ENCODE data around the gene ACTL7B.
A peak's percentile ranks its signal among the peaks of the same experiment; 100 is the strongest.
"Not testable (repeated sequence)": the region's sequence is repeated elsewhere in the genome, so short reads cannot be mapped to it uniquely, and the experiment has no call there.

Gene ACTL7B, protein sequence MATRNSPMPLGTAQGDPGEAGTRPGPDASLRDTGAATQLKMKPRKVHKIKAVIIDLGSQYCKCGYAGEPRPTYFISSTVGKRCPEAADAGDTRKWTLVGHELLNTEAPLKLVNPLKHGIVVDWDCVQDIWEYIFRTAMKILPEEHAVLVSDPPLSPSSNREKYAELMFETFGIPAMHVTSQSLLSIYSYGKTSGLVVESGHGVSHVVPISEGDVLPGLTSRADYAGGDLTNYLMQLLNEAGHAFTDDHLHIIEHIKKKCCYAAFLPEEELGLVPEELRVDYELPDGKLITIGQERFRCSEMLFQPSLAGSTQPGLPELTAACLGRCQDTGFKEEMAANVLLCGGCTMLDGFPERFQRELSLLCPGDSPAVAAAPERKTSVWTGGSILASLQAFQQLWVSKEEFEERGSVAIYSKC
- 0 to 0.55 (median 0) reads per million in 17 experiments for total RNA-seq

DNA sequence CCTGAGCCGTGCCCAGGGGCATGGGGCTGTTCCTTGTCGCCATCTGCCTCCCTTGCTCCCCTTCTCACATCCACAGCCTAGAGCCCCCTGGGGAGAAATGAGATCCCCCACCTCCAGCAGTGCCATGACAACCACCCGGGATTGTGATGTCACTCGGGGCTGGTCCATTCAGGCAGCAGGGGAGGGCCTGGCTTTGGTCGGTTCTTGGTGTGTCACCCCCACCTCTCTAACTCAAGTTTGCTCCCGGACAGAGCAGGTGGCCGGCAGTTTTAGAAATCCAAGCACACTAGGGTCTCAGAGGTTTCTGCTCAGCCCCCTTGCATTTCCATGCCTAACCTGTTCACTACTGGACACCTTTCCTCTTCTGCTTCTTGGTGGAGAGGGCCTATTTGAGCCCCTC, at the start of gene ACTL7B:
Gene ACTL7B, minus strand, starts transcription at position 99 of the 400 bp plus-strand sequence. Its CDS starts 56 bp downstream, at position 43.
- DNase-seq = no peak

DNA sequence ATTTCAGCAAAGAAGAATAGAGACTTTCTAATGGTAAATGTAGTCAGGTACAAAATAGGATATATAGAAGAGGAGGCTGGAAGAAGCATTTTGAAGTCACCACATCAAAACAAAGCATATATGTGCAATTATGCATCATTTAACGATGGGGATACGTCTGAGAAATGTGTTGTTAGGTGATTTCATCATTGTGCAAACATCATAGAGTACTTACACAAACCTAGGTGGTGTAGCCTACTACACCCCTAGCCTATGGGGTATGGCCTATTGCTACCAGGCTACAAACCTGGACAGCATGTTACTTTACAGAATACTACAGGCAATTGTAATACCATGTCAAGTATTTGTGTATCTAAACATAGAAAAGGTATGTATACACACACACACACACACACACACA, 49.7 kb upstream of the ACTL7B start:
- no peak for DNase-seq

DNA sequence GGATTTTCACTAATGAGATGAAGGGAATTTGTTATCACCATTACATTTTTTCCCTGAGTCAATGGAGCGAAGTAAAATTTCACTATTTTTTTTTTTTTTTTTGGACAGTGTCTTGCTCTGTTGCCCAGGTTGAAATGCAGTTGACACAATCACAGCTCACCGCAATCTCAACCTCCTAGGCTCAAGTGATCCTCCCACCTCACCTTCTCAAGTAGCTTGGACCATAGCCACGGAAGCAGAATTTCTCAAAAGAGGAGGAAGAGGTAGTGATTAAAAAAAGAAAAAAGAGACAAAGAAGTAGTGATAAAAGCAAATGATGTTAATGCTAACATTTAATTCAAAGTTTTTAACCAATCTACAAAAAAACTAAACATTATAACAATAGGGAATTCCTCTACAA, 48.4 kb upstream of the ACTL7B start:
- no peak for DNase-seq

DNA sequence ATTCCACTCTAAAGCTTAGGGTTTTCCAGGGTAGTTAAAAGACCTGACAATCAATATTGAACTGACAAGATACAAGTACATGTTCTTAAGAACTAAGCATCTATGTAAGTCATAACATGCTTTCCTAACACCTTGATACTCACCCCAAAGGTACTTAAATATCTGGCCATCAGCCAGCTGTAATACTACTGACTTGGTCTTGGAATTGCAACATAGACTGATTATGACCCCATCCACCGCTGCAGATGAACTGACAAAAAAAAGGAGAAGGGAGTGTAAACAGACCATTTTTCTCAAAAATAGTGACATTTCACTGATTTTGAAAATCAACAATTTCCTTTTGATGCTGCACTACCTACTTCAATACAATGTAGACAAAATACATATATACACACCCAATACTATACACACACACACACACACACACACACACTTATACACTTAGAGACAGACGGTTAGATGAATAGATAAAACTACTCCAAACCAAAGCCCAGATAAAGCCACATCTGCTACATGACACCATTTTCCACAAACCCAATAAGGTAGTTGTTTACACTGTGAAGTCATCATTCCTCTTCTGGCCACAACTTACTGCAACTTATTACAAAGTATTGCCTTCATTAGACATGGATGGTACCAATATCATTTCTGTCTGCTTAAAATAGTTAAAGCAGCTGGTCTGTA, 47.8 kb upstream of the ACTL7B start:
- no peak for DNase-seq

DNA sequence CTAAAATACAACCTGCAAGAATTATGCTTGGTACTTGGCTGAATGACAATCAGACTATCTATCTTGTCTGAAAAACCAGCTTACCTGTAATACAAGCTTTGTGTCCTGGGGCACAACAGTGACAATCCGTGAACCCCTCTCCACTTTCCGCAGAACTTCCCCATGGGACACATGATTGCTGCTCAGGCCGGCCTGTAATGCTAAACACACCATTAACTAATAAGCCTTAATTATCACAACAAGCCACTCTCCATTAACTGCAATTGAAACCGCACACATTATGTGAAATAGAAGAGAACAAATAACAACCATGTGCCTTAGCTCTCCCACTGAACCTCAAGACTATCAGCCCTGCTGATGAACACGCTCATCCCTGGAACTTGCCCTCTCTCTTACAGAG, 44.4 kb upstream of the ACTL7B start:
- DNase-seq = no peak

DNA sequence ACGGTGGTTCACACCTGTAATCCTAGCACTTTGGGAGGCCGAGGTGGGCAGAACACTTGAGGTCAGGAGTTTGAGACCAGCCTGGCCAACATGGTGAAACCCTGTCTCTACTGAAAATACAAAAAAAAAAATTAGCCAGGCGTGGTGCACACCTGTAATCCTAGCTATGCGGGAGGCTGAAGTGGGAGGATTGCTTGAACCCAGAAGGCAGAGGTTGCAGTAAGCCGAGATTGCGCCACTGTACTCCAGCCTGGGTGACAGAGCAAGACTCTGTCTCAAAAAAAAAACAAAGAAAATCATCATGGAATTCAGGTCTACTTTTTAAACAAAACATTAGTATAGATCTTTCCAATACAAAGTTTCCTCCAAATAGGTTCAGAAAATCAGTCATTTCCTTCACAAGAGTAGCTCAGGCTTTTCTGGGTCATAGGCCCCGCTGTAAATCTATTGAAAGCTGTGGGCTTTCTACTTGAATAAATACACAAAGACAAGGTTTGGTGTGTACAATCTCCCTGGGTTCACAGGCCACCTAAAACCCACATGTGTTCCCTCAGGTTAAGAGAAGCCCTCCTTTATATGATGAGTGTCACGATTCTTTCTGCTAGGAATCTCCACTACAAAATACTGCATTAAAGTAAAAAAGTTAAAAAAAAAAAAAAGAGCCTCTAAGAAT, 43.4 kb upstream of the ACTL7B start:
- DNase-seq = not testable (repeated sequence)

DNA sequence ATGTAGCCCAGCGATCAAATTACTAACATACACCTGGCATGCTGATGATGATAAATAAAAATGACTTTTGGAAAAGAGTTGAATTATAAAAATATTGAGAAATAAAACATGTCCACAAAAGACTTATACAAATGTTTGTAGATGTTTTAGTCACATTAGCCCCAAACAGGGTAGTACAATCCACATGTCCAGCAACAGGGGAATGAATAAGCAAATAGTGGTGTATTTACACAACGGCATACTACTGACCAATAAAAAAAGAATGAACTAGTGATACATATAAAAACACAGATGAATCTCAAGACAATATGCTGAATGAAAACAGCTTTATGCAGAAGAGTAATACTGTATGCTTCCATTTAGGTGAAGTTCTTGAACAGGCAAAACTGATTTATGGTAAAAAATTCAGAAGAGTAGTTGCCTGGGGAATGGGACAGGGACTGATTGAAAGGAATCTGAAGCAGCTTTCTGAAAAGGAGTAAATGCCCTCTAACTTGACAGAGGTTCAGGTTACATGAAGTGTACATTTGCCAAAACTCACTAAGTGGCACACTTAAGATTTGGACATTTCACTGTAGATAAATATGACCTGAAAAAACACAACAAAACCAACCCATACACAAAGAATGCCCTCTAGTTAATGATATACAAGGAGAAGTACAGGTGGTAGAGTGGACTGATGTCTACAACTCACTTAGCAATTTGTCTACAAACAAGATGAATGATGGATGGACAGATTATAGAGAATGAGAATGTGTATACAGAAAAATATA, 41.7 kb upstream of the ACTL7B start:
- DNase-seq = no peak

DNA sequence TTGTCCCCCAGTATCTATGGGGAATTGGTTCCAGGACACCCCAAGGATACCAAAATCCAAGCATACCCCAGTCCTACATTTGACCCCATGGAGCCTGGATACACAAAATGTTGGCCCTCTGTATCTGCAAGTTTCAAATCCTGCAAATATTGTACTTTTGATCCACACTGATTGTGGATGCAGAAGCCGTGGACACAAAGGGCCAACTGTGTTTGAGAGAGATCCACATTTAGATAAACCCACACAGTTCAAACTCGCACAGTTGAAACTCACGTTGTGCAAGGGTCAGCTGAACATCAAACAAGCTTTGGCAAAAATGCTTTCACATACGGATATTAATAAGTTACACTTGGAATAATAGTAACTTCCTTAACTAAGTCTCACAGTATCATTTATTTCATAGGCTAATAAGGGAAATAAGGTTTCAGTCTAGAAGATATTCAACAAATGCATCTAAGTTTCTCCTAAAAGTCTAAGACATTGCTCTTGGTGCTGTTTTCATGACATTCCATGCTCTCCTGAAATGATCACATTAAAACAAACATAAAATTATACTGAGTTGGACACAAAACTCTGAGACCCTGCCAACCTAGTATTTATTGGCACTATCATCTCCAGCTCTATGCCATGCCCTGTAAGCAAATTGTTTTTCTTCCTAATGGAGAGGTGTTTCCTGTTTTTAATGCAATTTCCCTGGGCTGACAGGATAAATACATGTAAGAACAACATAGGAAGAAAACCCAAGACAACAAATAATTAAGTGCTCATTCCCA, 38.6 kb upstream of the ACTL7B start:
- no peak for DNase-seq

DNA sequence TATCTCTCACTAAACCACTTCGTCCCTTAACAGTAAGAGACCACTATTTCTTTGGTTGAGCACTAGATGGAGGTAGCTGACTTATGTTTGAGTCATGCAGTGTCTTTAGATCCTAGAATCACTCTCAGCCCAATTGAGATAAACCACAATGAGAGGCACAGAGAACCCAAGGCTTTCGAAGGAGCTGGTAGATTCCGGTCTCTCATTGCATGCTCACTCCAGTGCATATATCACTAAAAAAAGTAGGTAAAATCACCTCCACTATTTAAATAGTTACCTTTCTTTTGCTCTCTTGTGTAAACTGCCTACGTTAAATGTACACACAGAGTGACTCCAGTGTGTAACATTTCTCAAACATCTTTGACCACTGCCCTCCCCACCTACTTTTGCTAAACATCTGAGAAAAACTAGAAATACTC, 33.9 kb upstream of the ACTL7B start:
- no peak for DNase-seq

DNA sequence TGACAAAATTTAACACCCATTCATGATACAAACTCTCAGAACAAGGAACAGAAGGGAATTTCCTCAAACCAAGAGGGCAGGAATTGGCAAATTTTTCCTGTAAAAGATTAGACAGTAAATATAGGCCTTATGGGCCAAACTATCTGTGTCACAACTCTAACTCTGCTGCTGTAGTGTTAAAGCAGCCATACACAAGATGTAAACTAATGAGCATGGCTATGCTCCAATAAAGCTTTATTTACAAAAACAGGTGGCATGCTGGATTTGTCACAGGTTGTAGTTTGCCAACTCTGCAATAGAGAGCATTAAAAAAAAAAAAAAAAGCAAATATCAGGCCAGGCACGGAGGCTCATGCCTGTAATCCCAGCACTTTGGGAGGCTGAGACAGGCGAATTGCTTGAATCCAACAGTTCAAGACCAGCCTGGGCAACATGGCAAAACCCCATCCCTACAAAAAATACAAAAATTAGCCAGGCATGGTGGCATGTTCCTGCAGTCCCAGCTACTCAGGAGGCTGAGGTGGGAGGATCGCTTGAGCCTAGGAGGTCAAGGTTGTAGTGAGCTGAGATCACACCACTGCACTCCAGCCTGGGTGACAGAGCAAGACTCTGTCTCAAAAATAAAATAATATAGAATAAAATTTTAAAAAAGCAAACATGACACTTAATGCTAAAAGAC, 30.9 kb upstream of the ACTL7B start:
- DNase-seq = not testable (repeated sequence)

DNA sequence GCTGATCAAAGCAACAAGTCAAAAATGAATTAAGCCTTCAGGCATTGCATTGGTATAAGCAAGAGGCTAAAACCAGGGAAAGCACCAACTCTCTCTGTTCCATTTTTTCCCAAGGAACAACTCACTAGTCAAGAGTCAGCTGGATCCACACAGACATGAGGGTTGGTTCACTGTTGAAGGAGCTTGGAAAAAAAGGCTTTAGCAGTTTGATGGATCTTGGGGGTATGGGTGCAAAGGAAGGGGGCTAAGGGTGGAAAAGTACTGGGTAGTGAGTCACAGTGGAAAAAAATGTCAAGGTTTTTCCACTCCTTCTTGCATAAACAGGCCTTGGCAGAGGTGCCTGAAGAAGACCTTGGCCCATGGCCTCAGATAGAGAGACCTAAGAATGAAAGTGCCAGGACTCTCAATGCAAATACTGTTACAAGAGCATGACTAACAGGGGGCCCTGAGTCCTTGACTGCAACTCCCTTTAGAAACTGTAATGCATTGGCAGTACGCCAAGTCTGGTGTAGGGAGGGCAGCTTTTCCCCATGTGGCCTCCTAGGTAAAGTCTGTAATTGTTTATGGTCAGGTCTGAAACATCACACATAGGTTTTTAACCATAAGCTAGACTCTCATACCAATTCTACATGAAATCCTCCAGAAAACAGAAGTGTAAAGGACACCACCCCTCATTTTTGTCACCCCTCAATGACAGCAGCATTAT, 30.0 kb upstream of the ACTL7B start:
- peak in 1 of 4 experiments; percentile 3 for DNase-seq

DNA sequence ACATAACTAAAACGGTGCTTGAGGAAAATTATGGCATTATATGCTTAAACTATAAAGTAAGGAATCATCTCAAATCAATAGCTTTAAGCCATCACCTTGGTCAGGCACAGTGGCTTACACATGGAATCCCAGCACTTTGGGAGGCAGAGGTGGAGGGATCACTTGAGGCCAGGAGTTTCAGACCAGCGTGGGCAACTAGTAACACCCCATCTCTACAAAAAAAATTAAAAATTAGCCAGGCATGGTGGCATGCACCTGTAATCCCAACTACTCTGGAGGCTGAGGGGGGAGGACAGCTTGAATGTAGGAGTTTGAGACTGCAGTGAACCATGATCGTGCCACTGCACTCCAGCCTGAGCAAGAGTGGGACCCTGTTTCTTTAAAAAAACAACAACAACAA, 28.9 kb upstream of the ACTL7B start:
- DNase-seq = no peak

DNA sequence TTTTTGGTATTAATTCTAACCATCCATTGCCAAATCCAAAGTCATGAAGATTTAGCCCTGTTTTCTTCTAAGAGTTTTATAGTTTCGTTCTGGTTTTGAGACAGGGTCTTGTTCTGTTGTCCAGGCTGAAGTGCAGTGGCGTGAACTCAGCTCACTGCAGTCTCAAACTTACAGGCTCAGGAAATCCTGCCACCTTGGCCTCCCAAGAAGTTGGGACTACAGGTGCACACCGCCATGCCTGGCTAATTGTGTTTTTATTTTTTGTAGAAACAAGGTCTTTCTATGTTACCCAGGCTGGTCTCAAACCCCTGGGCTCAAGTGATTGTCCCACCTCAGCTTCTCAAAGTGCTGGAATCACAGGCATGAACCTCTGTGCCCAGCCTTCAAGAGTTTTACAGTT, 27.3 kb upstream of the ACTL7B start:
- no peak for DNase-seq

DNA sequence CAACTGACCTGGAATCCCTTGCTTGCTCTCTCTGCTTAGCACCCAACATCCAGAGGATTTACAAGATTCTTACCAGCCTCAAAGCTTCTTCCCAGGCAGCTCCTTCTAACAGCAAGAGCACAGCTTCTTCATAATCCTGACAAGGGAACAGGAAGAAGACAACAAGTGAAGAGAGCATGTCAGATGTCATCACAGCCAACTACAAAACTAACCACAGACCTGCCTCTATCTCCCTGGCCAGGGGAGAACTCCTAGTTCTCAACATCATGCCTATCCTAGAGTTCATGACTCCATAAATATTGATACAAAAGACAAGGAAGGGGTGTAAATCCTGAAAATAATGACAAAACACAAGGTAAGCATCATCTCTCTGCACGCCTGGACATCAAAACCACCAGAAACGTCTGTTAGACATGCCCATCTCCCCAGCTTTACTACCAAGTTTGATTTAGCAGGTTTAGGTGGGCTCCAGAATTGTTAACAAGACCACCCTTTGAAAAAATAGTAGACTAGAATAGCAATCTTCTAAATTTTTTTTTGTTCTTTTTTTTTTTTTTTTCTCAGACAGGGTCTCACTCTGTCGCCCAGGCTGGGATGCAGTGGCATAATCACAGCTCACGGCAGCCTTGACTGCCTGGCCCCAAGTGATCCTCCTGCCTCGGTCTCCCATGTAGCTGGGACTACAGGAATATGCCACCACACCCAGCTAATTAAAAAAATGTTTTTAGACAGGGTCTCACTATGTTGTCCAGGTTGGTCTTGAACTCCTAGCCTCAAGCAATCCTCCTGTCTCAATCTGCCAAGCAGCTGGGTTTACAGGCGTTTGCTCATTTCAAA, 26.5 kb upstream of the ACTL7B start:
- no peak for DNase-seq

DNA sequence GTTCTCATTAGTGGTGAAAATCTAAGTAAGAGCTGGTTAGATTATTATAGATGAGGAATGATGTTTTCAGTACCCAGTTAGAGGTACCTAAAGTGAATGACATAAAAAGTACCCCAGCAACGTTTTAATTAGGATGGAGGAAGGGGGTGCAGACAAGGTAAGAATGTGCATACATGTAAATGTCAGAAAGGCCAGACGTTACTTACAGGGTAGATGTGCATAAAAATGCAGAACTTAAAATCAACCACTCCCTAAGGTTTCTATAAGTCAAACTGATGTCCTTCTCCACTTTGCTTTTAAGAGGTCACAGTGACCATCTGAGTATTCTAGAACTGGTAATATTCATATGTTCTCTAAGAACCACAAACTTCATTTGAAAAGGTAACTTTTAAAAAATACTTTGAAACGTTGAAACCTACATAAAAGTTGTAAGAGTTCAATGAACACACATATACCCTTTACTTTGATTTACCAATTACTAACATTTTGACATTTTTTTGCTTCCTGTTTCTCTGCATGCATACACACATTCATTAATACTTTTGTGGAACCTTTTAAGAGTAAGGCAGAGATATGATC, 25.0 kb upstream of the ACTL7B start:
- DNase-seq = no peak

DNA sequence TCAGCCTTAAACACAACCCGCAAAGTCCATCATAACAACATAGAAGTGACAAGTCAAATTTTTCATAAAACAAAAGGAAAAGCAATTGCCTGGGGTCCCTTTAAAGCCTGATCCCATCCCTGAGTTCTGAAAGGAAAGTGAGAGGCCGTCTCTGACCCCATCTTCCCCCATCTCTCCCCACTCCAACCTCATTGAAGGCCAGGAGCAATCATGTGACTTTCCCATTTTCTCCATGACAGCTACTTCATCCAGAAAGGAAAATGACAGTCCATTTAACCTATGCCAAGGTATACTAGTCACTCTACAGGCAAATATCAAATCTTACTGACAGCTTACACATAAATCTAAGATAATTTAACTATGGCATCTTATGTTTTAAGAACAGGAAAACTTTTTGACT, 21.7 kb upstream of the ACTL7B start:
- no peak for DNase-seq

DNA sequence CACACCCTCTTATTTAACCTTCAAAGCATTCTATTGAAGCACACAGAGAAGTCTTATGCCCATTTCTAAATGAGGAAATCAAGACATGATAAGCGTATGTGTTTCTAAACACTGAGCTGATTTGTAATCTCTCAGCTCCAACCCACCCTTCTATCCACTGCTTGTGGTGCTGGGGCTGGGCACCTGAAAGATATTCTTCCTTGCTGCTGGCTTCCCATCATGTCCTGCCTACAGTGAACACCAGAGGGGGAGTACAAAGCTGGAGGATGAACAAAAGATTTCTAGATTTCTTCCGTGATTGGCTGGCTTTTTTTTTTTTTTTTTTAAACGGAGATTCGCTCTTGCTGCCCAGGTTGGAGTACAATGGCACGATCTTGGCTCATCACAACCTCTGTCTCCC, 20.6 kb upstream of the ACTL7B start:
- DNase-seq = no peak

DNA sequence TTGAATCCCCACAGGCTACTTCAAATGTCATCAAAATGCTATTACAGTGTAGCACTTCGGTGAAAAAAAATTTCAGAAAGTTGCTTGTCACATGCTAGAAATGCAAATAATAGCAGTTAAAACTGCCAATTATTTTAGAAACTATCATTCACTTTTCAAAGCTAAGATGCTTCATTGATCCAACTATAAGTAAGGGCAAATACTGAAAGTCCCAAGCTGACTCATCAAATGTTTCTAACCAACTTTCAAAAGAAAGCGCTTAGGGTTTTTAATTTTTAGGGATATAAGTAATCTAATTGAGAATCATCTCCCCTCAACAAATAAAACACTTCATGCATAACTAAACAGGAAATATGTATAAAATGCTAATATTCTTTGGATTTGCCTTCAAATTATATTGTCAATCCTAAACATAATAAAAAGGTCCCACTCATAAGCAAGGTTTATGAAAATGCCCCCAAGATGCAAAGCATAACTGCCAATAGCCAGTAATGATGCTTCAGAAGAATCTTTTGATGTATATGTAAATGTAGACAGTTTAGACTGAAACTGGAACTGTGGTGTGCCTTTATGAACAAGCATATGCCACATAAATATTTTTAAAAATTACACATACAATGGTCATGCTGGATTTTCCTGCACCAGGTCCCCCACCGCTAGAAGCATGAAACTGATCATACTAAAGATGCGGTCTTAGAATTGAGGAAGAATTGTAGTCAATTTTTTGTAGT, 18.4 kb upstream of the ACTL7B start:
- no peak for DNase-seq

Data from suppressor macrophage (primary cell).